HG02571 (cell line): ENCODE measurements around the gene CBY3.
"Not testable (repeated sequence)": the region's sequence is repeated elsewhere in the genome, so short reads cannot be mapped to it uniquely, and the experiment has no call there.

Source experiments
- ATAC-seq: cut with Tn5 transposase; IDR thresholded peaks from one replicate; pipeline ENCODE4 v1.9.1; 2021; ENCODE audit warnings: mild to moderate bottlenecking, moderate library complexity; ENCODE audit not compliant: unreplicated experiment

CBY3 gene

DNA sequence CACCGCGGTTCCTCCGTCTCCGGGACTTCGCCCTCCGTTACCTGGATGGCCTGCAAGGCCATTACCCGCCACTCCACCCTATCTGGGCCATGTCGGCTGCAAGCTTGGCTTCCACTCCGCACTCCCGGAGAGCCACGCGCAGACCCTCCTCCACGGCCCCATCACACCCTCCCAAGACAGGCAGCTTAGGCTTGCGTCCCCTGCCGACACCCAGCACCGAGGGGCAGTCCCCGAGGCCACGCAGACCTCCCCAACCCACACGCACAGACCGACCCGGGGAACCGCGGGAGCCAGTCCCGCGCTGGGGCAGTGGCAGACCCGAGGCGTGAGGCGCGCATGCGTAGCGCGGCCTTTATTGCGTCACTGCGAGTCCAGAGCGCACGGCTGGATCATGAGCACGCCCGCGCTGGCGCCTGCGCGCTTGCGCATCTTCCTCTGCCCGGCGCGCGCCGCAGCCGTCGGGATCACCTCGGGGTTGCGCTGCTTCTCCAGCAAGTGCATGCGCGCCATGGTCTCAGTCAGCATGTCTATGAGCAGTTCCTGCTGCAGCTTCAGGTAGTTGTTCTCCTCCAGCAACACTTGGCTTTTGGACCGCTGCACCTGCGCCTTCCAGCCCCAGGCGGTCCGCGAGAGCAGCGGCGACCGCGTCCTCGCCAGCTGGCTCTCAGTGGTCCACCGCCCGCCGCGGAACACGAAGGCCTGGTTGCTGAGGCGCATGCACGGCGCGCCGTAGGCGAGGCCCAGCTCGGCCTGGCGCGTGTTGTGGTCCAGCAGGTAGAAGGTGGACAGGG is 2.4 kb downstream of the CBY3 start:
- peak; percentile 82 for ATAC-seq

DNA sequence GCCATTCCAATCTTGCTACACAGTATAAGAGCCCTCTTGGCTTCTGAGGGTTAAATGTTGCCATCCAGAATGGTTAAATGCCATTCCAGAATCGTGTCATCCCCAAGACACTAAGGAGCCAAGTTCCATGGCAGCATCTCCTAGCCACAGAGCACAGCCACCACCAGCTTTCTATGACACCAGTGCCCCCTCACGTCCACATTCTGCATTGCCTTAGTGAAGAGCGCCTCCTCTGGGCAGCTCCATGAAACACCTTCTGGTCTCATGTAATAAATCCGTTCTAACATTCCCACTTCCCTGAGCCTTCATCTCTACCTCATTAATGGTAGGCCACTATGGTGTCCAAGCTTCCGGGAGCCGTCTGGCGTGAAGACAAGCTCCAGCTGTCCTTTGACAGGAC is 12.4 kb downstream of the CBY3 start:
- no peak for ATAC-seq

DNA sequence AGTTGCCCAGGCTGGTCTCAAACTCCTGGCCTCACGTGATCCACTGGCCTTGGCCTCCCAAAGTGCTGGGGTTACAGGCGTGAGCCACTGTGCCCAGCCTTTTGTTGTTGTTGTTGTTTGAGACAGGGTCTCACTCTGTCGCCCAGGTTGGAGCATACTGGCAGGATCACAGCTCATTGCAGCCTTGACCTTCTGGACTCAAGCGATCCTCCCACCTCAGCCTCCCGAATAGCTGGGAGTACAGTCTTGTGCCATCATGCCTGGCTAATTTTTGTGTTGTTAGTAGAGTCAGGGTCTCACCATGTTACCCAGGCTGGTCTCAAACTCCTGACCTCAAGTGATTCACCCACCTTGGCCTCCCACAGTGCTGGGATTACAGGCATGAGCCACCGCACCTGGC is 19.2 kb downstream of the CBY3 start:
- not testable (repeated sequence) for ATAC-seq

DNA sequence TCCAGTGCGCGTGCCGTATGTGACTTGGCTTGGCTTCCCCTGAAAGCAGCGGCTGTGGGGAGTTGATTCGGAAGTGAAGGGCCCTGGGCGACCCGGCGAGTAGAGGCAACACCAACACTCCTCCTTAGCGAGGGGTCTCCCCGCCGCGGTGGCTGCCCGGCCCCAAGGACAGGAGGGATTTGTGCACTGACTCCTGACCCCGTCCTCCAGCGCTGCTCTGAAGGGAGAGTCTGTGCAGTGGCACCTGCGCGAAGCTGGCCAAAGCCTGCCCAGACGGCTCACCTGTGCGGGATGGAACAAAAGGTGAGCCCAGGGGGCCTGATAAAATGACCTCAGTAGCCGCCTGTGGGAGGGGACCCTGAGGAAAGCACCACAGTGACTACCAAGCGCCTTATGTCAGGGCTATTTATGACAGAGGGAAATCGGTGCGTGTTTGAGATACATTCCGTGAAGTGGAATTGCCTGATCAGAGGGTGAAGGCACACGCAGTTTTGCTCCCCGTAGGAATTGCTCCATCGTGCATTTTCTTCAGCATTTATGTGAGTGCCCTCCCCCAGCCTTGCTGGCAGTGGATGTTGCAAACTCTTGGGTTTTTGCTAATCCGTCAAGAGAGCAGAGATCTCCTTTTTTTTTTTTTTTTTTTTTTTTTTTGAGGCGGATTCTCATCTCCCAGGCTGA is 22.5 kb downstream of the CBY3 start:
- ATAC-seq: peak; percentile 48

DNA sequence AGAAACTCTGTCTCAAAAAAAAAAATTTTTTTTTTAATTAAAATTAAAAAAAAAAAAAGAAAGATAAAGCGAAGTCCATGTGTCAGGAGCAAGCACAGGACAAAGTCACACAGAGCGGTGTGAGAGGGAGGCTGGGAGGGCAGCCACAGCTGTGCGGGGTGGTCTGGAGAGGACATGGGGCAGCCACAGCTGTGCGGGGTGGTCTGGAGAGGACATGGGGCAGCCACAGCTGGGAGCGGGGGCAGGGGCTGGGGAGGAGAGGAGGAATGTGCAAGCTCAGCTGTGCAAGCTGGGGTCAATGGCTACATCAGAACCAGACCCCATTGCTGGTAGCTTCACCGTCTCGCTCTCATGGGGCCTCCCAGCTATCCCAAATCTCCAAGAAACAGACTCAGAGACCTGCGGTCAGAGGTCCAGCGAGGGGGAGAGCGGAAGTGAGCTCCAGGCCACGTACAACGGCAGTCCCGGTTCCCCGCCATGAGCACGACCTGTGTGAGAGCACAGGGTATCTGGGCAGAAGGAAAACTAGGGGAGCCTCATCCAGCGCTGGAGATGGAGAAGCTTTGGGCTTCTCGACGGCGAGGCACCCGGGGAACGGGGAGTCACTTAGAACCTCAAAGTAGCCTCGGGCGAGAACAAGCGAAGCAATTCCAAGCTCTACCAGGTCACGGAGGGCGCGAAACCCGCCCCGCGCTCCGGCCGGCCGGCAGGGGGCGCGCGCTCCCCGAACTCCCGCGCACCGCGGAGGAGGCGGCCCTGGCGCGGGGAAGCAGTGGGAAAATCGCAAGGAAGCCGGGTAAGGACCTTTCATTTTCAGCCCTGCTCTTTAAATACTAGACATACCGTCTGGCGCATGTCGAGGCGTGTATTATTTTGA is 23.3 kb downstream of the CBY3 start:
- ATAC-seq: peak; percentile 85

DNA sequence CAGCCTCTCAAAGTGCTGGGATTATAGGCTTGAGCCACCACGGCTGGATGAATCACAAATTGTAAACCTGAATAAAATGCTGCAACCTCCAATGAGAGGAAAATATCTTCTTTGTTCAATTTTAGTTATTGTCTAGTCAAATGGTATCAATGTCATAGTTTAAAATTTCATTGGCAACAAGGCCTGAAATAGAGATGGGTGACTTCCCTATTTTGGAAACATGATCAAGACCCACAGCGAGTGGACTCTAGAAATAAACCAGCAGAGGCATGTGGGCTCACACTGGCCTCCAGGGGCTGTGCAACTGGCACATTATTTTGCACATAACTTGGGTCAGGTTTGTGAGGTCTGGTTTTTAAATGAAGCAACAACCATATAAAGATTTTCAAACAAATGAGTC is 27.7 kb downstream of the CBY3 start:
- ATAC-seq: not testable (repeated sequence)

DNA sequence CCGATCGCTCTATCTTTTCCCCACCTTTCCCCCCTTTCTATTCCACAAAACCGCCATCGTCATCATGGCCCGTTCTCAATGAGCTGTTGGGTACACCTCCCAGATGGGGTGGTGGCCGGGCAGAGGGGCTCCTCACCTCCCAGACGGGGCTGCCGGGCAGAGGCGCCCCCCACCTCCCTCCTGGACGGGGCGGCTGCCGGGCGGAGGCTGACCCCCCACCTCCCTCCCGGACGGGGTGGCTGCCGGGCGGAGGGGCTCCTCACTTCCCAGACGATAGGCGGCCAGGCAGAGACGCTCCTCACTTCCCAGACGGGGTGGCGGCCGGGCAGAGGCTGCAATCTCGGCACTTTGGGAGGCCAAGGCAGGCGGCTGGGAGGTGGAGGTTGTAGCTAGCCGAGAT is 30.6 kb downstream of the CBY3 start:
- ATAC-seq: not testable (repeated sequence)

DNA sequence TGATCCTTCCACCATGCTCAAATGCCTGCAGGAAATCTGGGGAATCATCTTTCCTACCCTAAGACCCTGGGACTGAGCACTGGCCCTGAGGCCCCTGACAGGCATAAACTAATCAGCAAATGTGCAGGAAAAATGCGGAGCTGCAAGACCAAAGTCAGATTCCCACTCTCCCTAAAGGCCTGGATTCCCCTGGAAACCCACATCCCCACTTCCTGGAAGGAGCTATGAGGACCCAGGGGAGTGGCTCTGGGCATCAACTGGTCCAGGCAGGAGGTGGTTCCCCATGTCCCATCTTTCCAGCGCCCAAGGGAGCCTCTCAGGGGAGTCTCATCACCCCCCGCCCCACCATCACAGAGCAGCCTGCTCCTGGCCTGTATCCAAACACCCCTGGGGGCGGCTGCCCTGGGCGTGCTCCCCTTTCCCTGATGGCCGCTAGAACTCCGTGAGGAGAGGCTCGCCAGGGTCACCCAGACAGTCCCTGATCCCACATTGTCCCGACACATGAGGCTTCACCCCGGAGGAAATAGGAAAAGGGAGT is 31.6 kb downstream of the CBY3 start:
- not testable (repeated sequence) for ATAC-seq

DNA sequence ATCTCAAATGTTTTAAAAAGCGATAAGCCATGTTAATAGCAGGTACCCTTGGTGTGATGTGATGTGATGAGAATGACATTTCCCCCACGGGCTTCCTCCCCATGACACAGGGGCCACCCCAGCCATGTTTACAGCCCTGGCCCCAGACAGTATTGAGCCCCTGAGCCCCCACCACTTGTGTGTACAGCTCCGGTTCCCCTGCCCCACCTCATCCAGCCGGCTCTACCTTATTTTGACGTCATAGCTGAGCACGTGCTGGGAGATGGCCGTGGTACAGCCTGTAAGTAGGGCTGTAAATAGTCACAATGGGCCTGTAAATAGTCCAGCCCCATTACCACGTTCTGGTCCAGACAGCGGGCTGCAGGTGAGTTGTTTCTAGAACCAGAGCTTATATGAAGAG is 32.4 kb downstream of the CBY3 start:
- no peak for ATAC-seq

DNA sequence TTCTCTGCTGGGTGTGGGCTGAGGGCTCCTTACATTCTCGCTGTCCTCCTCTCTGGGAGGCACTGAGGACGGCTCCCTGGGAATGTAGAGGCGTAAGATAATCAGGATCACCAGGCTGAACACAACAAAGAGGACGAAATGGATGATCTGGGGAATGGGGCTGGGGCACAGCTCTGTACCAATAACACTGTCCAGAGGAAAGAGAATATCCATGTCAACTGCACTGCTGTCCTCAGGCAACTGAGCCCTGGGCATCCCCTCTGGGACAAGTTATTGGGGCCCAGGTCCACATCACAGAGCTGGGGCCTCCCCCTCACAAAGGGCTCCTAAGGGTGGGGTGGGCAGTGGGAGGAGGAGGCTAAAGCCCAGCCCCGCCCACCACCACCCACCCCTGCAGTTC is 36.1 kb downstream of the CBY3 start:
- ATAC-seq: not testable (repeated sequence)

DNA sequence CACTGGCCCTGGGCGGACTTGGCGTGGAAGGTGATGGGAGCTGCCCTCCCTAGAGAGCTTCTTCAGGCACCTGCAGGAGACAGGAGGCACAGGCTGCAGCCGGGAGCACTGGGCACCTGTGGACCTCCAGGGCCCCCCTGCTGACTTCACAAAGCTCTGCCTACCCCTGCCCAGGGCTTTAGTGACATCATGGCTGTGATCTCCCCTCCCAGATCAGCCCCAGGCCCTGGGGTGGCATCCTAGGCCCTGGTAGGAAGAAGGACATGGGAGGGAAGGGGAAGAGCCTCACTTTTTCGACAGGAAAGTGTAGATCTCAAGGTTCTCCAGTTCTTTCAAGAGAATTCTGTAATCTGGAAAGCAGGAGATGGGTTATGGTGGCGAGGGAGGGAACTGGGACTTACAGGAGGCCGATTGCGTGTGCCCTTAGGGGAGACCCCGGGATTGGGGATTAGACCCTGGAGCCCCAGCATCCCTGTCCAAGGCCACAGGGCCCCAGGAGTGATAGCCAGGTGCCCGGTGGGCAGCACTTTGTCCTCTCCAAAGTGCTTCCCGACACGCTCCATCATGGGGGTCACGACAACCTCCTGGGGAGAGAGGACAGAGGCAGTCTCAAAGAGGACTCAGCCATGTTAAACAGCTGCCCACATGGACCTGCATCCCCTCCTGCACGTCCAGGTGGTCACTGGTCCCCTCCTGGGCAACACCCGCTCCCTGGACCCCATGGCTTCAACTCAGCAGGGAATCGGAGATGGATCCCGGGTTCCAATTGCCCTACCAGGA is 37.5 kb downstream of the CBY3 start:
- not testable (repeated sequence) for ATAC-seq

DNA sequence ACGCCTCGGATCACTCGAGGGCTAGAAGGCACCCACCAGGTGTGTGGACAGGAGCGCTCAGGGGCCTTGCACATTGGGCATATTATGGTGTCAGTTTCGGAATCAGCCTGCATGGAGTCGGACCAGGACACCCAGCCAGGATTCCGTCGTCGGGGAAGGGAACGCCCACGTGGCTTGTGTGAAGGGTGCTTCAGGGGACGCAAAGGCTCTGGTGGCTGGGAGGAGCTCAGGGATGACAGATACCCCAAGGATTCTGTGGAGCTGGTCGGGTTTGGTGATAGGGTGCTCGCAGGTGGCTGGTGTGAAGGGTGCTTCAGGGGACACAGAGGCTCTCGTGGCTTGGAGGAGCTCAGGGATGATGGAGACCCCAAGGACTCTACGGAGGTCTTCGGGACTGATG is 38.2 kb downstream of the CBY3 start:
- not testable (repeated sequence) for ATAC-seq

DNA sequence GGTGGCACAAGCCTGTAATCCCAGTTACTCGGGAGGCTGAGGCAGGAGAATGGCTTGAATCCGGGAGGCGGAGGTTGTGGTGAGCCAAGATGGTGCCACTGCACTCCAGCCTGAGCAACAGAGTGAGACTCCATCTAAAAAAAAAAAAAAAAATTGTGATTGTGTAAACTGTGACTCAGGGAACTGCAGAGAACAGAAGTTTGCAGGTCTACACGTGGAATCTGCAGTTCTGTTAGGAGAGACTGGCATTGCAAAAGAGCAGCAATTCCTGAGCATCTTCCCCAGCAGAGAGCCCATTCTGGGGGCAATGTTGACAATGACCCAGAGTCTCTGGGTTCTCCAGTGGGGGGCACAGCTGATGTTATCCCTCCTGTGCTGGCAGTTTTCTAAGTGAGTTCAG is 39.1 kb downstream of the CBY3 start:
- ATAC-seq: not testable (repeated sequence)

DNA sequence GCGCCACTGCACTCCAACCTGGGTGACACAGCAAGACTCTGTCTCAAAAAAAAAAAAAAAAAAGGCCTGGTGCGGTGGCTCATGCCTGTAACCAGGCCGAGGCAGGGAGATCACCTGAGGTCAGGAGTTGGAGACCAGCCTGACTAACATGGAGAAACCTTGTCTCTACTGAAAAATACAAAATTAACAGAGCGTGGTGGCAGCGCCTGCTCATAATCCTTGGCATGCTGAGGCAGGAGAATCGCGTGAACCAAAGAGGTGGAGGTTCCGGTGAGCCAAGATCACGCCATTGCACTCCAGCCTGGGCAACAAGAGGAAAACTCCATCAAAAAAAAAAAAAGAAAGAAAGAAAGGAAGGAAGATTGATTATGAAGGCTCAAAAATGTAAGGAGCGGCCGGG is 41.5 kb downstream of the CBY3 start:
- not testable (repeated sequence) for ATAC-seq

DNA sequence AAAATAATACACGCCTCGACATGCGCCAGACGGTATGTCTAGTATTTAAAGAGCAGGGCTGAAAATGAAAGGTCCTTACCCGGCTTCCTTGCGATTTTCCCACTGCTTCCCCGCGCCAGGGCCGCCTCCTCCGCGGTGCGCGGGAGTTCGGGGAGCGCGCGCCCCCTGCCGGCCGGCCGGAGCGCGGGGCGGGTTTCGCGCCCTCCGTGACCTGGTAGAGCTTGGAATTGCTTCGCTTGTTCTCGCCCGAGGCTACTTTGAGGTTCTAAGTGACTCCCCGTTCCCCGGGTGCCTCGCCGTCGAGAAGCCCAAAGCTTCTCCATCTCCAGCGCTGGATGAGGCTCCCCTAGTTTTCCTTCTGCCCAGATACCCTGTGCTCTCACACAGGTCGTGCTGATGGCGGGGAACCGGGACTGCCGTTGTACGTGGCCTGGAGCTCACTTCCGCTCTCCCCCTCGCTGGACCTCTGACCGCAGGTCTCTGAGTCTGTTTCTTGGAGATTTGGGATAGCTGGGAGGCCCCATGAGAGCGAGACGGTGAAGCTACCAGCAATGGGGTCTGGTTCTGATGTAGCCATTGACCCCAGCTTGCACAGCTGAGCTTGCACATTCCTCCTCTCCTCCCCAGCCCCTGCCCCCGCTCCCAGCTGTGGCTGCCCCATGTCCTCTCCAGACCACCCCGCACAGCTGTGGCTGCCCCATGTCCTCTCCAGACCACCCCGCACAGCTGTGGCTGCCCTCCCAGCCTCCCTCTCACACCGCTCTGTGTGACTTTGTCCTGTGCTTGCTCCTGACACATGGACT is 46.3 kb downstream of the CBY3 start:
- ATAC-seq: peak; percentile 82

DNA sequence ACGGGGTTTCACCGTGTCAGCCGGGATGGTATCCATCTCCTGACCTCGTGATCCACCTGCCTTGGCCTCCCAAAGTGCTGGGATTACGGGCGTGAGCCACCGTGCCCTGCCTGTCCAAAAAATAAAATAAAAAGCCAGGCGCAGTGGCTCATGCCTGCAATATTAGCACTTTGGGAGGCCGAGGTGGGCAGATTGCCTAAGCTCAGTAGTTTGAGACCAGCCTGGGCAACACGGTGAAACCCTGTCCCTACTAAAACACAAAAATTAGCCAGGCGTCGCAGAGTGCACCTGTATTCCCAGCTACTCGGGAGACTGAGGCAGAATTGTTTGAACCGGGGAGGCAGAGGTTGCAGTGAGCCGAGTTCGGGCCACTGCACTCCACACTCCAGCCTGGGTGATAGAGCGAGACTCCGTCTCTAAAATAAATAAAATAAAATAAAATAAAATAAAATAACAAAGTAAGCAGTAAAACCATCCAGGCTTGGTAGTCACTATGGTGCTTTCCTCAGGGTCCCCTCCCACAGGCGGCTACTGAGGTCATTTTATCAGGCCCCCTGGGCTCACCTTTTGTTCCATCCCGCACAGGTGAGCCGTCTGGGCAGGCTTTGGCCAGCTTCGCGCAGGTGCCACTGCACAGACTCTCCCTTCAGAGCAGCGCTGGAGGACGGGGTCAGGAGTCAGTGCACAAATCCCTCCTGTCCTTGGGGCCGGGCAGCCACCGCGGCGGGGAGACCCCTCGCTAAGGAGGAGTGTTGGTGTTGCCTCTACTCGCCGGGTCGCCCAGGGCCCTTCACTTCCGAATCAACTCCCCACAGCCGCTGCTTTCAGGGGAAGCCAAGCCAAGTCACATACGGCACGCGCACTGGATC is 47.1 kb downstream of the CBY3 start:
- peak; percentile 54 for ATAC-seq
